Liver (tissue), 9 donors: ENCODE results near the gene SAA4. TPM values are rescaled to one million over a fixed set of nuclear protein-coding genes. Genes with fewer than 3 reads are reported as not detected.

Experiments used
- DNase-seq: peaks from one replicate; pipeline ENCODE4 v3.0.0-alpha.2; 2017; ENCODE audit warnings: low spot score
- H3K27ac ChIP-seq, 2 donors: one replicate each; pipeline ENCODE4 v1.7.0; 2013; ENCODE audit warnings: inconsistent platforms in 2 of 2, low read length in 2 of 2, control low read depth in 1 of 2, low read depth in 1 of 2, mild to moderate bottlenecking in 1 of 2
- H3K27me3 ChIP-seq, 4 donors: one replicate each; pipeline versions ENCODE4 v1.6.1 to v1.7.0; 2013; ENCODE audit warnings: low read length in 3 of 4, inconsistent platforms in 1 of 4, mild to moderate bottlenecking in 1 of 4, moderate library complexity in 1 of 4; ENCODE audit not compliant: control insufficient read depth in 4 of 4, insufficient read depth in 4 of 4
- H3K36me3 ChIP-seq, 4 donors: one replicate each; pipeline versions ENCODE4 v1.6.1 to v1.7.0; 2013; ENCODE audit warnings: low read length in 3 of 4, mild to moderate bottlenecking in 3 of 4, low read depth in 1 of 4, moderate library complexity in 1 of 4; ENCODE audit not compliant: control insufficient read depth in 4 of 4, insufficient read depth in 3 of 4
- H3K4me1 ChIP-seq, 4 donors: one replicate each; pipeline versions ENCODE4 v1.6.1 to v1.7.0; 2013; ENCODE audit warnings: low read length in 3 of 4, mild to moderate bottlenecking in 3 of 4, moderate library complexity in 1 of 4; ENCODE audit not compliant: control insufficient read depth in 4 of 4, insufficient read depth in 4 of 4
- H3K4me3 ChIP-seq, 3 donors: one replicate each; pipeline versions ENCODE4 v1.6.1 to v1.7.0; 2013; ENCODE audit warnings: low read length in 3 of 3, control low read depth in 1 of 3, low read depth in 1 of 3, mild to moderate bottlenecking in 1 of 3
- H3K9ac ChIP-seq, 2 donors: one replicate each; pipeline ENCODE4 v1.7.0; 2013; ENCODE audit warnings: low read length in 2 of 2, mild to moderate bottlenecking in 2 of 2, moderate library complexity in 2 of 2, control low read depth in 1 of 2, low read depth in 1 of 2
- H3K9me3 ChIP-seq, 4 donors: one replicate each; pipeline versions ENCODE4 v1.6.1 to v1.7.0; 2013; ENCODE audit warnings: low read length in 3 of 4; ENCODE audit not compliant: control insufficient read depth in 4 of 4
- EGR1 ChIP-seq, 2 donors: IDR thresholded peaks; 2 replicates each; pipeline ENCODE4 v1.6.1; 2016 to 2018; ENCODE audit warnings: antibody characterized with exemption in 2 of 2, low read depth in 2 of 2
- FOXA1 ChIP-seq: IDR thresholded peaks from 2 replicates; pipeline ENCODE4 v1.6.1; 2016; ENCODE audit warnings: antibody characterized with exemption
- FOXA2 ChIP-seq: IDR thresholded peaks from 2 replicates; pipeline ENCODE4 v1.6.1; 2016; ENCODE audit warnings: antibody characterized with exemption
- GABPA ChIP-seq, 2 donors: IDR thresholded peaks in 1 of 2; conservative IDR thresholded peaks in 1 of 2; 2 replicates each; pipeline ENCODE4 v1.6.1; 2016; ENCODE audit warnings: antibody characterized with exemption in 2 of 2, mild to moderate bottlenecking in 1 of 2, moderate library complexity in 1 of 2
- HNF4A ChIP-seq, 2 donors: conservative IDR thresholded peaks; 2 replicates each; pipeline ENCODE4 v1.6.1; 2016; ENCODE audit warnings: antibody characterized with exemption in 2 of 2, mild to moderate bottlenecking in 2 of 2
- HNF4G ChIP-seq: IDR thresholded peaks from 2 replicates; pipeline ENCODE4 v1.6.1; 2016; ENCODE audit warnings: antibody characterized with exemption
- JUND ChIP-seq, 2 donors: IDR thresholded peaks; 2 replicates each; pipeline ENCODE4 v1.6.1; 2016; ENCODE audit warnings: antibody characterized with exemption in 2 of 2
- NR2F2 ChIP-seq: IDR thresholded peaks from 2 replicates; pipeline ENCODE4 v1.6.1; 2016; ENCODE audit warnings: antibody characterized with exemption
- RAD21 ChIP-seq, 2 donors: IDR thresholded peaks; 2 replicates each; pipeline ENCODE4 v1.6.1; 2016; ENCODE audit warnings: antibody characterized with exemption in 2 of 2, mild to moderate bottlenecking in 2 of 2
- RXRA ChIP-seq, 2 donors: IDR thresholded peaks; 2 replicates each; pipeline ENCODE4 v1.6.1; 2017 to 2018; ENCODE audit warnings: antibody characterized with exemption in 2 of 2, mild to moderate bottlenecking in 1 of 2
- SP1 ChIP-seq: IDR thresholded peaks from 2 replicates; pipeline ENCODE4 v1.6.1; 2018; ENCODE audit warnings: antibody characterized with exemption, mild to moderate bottlenecking
- TAF1 ChIP-seq: conservative IDR thresholded peaks from 2 replicates; pipeline ENCODE4 v1.6.1; 2016; ENCODE audit warnings: antibody characterized with exemption, mild to moderate bottlenecking
- YY1 ChIP-seq: IDR thresholded peaks from 2 replicates; pipeline ENCODE4 v1.6.1; 2016; ENCODE audit warnings: antibody characterized with exemption, mild to moderate bottlenecking
- WGBS: extraction: QIAGEN DNeasy Blood & Tissue Kit; methylation state at CpG from one replicate; pipeline ENCODE4 v1.1.7; 2013; 5-methylcytosine and 5-hydroxymethylcytosine counted together
- polyA plus RNA-seq, 2 donors: library from polyadenylated mRNA; stranded (reverse) in 1 of 2; unstranded in 1 of 2; fragments of 200-250 nt in 1 of 2; fragments of >200 nt in 1 of 2; fragmentation: Nextera tagmentation in 1 of 2; extraction: Ambion mirVana in 1 of 2; gene quantifications; one replicate each; pipeline versions ENCODE4 v1.2.1 to v1.2.3, GENCODE V29; 2013 to 2015
- total RNA-seq, 2 donors: library from RNA; depleted of rRNA; stranded (reverse); fragments of >200 nt; gene quantifications; one replicate each; pipeline ENCODE4 v1.2.3, GENCODE V29; 2014
- TF ChIP-seq, protein P1 (sequence below): IDR thresholded peaks from 2 replicates; pipeline ENCODE4 v1.6.1; 2016; ENCODE audit warnings: antibody characterized with exemption
- TF ChIP-seq, protein P2 (sequence below): IDR thresholded peaks from 2 replicates; pipeline ENCODE4 v1.6.1; 2016; ENCODE audit warnings: antibody characterized with exemption
- TF ChIP-seq, protein P3 (sequence below): IDR thresholded peaks from 2 replicates; pipeline ENCODE4 v1.6.1; 2016; ENCODE audit warnings: antibody characterized with exemption
- TF ChIP-seq, protein P4 (sequence below): IDR thresholded peaks from 2 replicates; pipeline ENCODE4 v1.6.1; 2016; ENCODE audit warnings: antibody characterized with exemption, mild to moderate bottlenecking
- TF ChIP-seq, protein P5 (sequence below): fragments of 150-350 bp; IDR thresholded peaks from 2 replicates; pipeline ENCODE4 v1.5.1; 2017; ENCODE audit warnings: improper control_type of control experiment, low read depth, low read length; ENCODE audit not compliant: missing input control
- donor health status: healthy.
- donor health status: healthy.
- donor health status: healthy.
- donor health status: healthy.
- donor health status: healthy.

The SAA4 gene
- total and polyA plus RNA-seq, 4 donors: 84.9 to 4,017 (median 1,127) TPM

DNA sequence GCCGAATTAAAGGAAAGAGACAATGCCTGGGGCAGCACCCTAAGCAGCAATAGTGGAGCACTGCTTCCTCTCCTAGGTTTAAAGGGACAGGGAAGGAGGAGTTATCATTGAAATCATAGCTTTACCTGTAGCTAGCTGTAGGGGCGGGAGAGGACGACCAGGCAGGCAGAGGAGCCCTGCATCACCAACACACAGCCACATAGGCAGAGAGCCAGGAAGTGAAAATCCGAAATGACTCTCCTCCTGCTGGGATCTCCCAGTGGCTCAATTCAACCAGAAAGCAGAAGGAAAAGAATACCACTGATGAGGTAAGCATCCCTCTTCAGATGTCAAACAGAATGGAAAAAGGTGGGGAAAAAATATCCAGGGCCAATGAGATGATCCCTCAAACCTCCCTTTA, 43.6 kb downstream of the SAA4 start:
- 48% methylated on average over 4 of the region's 4 CpGs for WGBS
- Histone ChIP-seq H3K9ac (no peak overlapping the region), H3K27ac (no peak overlapping the region), H3K27me3 (no peaks in the 10 kb centered on the region), H3K9me3 (no peaks in the 10 kb centered on the region), H3K36me3 (no peaks in the 10 kb centered on the region), H3K4me3 (no peak overlapping the region), H3K4me1 (no peaks in the 10 kb centered on the region)
- DNase-seq: no peak
- TF ChIP-seq, protein P1, sequence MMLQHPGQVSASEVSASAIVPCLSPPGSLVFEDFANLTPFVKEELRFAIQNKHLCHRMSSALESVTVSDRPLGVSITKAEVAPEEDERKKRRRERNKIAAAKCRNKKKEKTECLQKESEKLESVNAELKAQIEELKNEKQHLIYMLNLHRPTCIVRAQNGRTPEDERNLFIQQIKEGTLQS: no peak
- TF ChIP-seq, protein P2, sequence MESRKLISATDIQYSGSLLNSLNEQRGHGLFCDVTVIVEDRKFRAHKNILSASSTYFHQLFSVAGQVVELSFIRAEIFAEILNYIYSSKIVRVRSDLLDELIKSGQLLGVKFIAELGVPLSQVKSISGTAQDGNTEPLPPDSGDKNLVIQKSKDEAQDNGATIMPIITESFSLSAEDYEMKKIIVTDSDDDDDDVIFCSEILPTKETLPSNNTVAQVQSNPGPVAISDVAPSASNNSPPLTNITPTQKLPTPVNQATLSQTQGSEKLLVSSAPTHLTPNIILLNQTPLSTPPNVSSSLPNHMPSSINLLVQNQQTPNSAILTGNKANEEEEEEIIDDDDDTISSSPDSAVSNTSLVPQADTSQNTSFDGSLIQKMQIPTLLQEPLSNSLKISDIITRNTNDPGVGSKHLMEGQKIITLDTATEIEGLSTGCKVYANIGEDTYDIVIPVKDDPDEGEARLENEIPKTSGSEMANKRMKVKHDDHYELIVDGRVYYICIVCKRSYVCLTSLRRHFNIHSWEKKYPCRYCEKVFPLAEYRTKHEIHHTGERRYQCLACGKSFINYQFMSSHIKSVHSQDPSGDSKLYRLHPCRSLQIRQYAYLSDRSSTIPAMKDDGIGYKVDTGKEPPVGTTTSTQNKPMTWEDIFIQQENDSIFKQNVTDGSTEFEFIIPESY: no peak
- TF ChIP-seq, protein P3, sequence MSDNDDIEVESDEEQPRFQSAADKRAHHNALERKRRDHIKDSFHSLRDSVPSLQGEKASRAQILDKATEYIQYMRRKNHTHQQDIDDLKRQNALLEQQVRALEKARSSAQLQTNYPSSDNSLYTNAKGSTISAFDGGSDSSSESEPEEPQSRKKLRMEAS: no peak
- no peak for TF ChIP-seq NR2F2
- no peak for TF ChIP-seq RAD21 (IDR thresholded peaks at IDR 0.05)
- TF ChIP-seq RXRA (IDR thresholded peaks at IDR 0.05): no peak
- TF ChIP-seq FOXA1: no peak
- TF ChIP-seq, protein P4, sequence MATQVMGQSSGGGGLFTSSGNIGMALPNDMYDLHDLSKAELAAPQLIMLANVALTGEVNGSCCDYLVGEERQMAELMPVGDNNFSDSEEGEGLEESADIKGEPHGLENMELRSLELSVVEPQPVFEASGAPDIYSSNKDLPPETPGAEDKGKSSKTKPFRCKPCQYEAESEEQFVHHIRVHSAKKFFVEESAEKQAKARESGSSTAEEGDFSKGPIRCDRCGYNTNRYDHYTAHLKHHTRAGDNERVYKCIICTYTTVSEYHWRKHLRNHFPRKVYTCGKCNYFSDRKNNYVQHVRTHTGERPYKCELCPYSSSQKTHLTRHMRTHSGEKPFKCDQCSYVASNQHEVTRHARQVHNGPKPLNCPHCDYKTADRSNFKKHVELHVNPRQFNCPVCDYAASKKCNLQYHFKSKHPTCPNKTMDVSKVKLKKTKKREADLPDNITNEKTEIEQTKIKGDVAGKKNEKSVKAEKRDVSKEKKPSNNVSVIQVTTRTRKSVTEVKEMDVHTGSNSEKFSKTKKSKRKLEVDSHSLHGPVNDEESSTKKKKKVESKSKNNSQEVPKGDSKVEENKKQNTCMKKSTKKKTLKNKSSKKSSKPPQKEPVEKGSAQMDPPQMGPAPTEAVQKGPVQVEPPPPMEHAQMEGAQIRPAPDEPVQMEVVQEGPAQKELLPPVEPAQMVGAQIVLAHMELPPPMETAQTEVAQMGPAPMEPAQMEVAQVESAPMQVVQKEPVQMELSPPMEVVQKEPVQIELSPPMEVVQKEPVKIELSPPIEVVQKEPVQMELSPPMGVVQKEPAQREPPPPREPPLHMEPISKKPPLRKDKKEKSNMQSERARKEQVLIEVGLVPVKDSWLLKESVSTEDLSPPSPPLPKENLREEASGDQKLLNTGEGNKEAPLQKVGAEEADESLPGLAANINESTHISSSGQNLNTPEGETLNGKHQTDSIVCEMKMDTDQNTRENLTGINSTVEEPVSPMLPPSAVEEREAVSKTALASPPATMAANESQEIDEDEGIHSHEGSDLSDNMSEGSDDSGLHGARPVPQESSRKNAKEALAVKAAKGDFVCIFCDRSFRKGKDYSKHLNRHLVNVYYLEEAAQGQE: no peak
- no peak for TF ChIP-seq TAF1
- no peak for TF ChIP-seq JUND (IDR thresholded peaks at IDR 0.05)
- TF ChIP-seq HNF4G: no peak
- TF ChIP-seq YY1: no peak
- TF ChIP-seq EGR1 (IDR thresholded peaks at IDR 0.05; ENCODE audit: low read depth in 2 of 2): no peak
- no peak for TF ChIP-seq FOXA2
- TF ChIP-seq, protein P5, sequence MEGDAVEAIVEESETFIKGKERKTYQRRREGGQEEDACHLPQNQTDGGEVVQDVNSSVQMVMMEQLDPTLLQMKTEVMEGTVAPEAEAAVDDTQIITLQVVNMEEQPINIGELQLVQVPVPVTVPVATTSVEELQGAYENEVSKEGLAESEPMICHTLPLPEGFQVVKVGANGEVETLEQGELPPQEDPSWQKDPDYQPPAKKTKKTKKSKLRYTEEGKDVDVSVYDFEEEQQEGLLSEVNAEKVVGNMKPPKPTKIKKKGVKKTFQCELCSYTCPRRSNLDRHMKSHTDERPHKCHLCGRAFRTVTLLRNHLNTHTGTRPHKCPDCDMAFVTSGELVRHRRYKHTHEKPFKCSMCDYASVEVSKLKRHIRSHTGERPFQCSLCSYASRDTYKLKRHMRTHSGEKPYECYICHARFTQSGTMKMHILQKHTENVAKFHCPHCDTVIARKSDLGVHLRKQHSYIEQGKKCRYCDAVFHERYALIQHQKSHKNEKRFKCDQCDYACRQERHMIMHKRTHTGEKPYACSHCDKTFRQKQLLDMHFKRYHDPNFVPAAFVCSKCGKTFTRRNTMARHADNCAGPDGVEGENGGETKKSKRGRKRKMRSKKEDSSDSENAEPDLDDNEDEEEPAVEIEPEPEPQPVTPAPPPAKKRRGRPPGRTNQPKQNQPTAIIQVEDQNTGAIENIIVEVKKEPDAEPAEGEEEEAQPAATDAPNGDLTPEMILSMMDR: no peak
- TF ChIP-seq GABPA (IDR thresholded peaks at IDR 0.05 in 1 of 2, conservative IDR thresholded peaks at IDR 0.05 in 1 of 2): no peak
- TF ChIP-seq HNF4A (conservative IDR thresholded peaks at IDR 0.05): no peak
- TF ChIP-seq SP1: no peak
